CD4-positive, alpha-beta T cell treated with Interleukin-17A for 1 hour (primary cell): ENCODE results near the gene FMNL2.

Source experiments
- DNase-seq: peaks from one replicate; pipeline ENCODE4 v3.0.0-alpha.2; 2020

FMNL2 gene

DNA sequence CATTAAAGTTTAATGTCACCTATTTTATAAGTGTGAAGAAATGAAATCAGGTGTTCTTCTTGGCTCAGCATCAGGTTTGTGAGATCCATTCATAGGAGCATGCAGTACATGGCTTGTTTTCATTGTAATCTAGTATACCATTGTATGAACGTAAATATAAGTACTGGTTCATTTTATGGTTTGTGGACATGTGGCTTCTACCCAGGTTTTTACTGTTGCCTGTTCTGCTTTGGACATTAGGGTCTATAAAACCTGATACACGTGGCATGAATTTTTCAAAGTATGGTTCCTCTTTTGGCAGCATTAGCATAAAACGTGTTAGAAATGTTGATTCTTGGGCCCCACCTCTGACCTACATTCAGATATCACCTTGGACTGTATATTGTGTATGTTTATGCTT is 206.7 kb downstream of the FMNL2 start:
- DNase-seq: no peak

DNA sequence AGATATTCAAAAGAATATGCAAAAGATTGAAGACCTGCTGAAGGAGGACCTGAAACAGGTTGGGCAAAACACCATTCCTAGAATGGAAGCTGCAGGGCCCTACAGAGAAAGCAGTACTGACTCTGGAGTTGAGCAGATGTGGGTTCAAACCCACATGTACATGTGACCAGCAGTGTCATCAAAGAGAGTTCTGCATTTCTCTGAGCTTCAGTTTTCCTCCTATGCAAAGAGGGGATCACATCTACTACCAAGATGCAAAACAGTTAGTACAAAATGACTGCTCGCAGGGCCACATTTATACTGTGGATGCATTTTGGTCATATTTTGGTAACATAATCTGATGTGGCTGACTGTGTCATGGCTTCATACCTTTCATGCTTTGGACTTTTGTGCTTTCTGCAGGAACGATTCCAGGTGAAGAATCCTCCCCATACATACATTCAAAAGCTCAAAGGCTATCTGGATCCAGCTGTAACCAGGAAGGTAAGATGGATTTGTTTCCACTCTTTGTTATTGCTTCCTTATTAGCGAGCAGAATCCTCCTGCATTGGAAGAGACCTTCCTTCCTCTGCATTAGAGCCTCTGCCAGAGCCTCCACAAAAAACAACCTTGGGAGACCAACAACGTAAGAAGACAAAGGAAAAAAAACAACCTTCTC is 207.5 kb downstream of the FMNL2 start:
- no peak for DNase-seq

DNA sequence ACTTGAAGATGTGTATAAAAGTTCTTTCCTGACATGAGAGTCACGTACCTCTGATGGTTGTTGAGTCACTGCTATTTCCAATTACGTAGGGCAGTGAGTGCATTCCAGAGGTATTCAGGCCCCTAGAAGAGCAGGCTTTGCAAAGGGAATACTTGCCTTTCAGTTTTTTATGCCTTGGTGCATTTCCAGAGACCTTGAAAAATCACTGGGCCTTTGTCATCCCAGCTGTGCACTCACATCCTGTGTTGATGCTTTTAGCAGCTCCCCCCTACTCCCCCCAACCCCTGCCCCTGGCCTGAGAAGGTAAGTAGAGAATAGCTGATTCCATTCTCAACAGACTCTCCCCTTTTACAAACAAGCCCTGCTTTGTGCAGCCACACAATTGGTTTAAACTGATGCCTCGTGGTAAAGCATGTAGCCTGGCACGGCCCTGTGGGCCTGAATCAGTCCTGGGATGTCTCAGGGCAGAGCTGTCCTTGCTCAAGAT is 208.1 kb downstream of the FMNL2 start:
- no peak for DNase-seq

DNA sequence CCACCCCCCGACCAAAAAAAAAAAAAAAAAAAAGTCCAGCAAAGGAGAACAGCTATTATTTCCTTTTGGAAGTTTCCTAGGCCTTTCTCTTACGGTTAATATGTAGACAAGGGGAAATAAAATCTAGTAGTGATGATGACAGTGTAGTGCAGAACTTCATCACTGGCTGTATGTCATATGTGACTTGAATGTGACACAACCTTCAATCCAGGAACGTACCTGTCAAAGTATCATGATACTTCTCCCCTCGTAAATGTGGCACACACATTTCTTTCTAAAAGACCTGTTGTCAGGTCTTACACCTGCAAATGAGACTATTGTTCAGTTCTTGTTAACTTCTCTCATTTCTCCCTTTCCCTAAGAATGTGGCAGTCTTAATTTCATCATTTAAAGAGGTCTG is 208.7 kb downstream of the FMNL2 start:
- no peak for DNase-seq

DNA sequence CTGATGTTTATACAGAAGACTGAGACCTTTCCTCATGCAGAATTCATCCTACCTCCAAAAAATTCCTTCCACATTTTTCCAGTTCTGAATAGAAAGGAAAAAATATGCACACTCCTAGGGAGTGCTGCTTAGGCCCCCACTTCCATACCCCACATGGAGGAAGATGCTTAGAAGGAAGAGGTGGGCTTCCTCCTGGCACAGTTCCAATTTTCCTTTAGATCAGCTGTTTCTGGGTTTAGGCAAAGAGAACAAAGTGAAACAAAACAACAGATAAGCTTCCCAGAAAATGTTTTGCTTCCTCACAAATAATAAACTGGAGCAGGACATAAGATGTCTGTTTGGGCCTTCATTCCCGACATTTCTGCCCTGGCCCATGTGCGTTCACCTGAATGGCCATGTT is 209.7 kb downstream of the FMNL2 start:
- DNase-seq: no peak

DNA sequence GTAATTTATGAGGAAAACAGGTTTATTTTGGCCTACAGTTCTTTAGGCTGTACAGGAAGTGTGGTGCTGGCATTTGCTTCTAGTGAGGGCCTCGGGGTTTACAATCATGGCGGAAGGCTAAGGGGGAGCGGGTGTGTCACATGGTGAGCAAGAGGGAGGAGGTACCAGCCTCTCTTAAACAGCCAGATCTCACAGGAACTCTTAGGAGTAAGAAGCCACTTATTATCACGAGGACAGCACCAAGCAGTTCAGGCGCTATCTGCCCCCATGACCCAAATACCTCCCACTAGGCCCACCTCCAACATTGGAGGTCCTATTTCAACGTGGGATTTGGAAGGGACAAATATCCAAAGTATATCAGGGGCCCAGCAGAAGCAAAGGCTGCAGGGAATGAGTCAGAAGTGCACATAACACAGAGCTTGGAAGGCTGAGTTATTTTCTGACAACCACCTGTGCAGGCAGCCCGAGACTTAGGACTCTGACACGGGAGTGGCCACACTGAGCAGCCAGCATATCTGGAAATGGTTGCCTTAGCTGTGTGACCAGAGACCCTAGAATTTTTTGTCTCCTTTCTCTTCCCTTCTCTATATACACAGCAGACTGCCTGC is 211.4 kb downstream of the FMNL2 start:
- no peak for DNase-seq

DNA sequence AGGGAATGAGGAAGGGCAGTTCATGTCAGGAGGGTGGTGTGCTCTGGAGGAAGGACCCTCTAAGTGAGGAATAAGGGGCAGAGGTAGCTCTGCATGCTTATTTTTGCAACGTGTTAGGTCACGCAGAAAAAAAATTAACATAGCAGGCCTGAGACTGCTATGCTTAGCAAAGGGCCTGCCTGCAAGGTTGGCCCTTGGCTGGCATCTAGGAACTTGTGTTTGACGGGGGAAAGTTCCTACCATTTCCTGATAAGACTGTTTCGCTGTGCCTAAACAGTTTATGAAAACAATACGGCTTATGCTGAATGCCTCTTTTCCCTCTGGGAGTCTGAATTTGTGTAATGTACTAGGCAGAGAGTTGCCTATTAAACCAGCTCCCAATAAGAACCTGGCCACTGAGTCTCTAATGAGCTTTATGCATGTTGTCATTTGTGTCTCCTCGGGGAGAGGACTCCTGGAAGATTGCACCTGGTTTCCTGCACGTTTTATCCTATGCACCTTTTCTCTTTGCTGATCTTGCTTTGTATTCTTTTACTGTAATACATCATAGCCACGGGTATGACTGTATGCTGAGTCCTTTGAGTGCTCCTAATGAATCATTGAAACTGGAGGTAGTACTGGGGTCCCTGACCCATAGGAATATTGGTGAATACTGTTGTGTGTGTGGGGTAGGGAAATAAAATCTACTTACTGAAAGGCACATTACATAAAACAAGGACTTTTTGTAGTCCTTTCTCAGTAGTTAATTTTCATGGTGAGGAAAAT is 213.3 kb downstream of the FMNL2 start:
- DNase-seq: no peak

DNA sequence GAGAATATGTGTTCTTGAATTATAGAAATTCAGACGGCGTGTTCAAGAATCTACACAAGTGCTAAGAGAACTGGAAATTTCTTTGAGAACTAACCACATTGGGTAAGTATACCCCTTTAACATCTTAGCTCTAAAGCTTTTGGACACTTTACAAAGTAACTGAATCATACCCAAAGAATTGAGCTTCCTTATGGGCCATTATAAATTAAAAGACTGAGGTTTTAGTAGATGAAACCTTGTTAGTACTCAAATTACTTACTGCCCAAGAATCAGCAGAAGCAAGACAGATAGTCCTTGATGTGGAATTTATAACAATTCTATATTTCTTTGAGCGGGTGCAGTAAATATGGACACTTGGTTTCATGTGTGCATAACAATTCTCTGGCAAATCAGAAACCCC is 214.0 kb downstream of the FMNL2 start:
- no peak for DNase-seq

DNA sequence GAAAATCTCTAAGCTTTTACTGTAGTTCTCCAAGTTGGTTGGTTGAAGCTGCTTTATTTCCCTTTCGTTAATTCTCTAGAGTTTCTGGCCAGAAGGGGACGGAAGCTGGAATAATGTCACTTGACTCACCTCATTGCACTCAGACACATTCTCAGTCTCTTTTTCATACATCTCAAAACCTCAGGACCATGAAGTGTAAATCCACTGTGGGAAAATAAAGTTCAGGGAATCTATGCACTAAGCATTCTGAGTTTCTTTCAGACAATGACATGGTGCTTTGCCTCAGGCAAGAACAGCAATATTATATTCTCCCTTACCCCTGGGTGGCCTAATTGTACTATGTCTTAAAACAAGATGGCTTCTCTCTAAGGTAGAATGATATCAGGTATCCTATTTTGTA is 214.4 kb downstream of the FMNL2 start:
- no peak for DNase-seq

DNA sequence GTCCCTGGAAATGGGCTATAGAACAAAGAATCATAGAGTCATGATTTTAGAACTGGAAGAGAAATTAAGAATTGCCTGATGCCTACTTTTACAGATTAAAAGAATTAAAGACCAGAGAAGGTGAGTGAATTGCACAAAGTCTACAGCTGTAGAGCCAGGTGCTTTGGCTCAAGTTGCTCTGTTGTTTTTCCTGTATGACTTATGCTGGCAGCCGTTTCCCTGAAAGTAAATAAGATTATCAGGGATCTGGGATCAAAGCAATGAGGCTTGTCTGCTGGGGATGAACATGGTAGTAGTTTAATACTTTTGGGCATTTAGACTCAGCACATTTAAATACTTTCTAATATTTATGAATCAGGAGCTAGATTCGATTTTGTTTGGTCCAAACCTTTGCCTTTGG is 215.4 kb downstream of the FMNL2 start:
- DNase-seq: no peak

DNA sequence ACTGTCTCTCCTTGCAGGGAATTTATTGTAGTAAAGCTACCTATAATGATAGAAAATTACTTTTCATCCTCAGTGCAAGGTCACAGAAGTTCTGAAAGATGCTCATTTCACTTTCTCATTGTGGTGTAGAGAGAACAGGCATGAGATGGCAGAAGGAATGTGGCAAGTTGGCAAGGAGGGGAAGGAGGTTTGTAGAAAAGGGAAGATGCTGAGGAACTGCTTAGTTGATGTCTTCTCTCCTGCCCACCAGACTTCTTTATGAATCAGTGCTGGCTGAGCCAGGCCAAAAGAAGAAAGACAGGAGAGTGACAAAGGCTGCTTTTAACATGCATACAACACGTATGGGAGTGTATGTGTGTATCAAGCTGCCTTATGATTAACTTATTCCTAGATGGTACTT is 217.9 kb downstream of the FMNL2 start:
- DNase-seq: no peak

DNA sequence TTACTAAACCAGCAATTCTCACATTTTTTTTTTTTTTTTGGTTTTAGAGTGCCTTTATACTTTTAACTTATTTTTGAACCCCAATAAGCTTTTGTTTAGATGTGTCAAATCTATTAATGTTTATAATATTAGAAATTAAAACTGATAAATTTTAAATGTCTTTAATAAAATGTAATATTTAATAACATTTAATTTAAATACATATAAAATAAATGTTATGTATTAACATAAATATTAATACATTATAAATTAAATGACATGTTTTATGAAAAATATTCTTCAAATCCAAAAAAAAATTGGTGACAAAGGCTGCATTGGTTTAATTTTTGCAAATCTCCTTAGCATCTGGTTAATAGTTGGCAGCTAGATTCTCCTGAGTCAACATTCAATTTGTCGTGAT is 218.5 kb downstream of the FMNL2 start:
- no peak for DNase-seq

DNA sequence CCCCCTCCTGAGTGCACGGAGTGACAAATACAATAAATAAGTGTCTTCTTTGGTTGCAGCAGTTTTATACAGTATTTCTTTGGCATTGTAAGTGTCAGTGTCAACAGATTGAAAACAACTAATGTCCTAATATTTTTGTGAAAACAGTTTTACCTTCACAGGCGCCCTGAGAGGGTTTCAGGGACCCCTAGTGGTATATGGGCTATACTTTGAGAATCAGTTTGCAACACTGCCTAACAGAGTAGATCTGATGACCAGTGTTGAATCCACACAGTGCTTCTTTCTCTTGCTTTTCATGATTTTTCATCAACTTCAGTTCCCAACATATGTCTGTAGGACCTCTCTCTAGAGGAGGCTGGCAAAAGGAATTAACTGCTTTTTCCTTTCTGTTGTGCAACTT is 220.1 kb downstream of the FMNL2 start:
- no peak for DNase-seq

DNA sequence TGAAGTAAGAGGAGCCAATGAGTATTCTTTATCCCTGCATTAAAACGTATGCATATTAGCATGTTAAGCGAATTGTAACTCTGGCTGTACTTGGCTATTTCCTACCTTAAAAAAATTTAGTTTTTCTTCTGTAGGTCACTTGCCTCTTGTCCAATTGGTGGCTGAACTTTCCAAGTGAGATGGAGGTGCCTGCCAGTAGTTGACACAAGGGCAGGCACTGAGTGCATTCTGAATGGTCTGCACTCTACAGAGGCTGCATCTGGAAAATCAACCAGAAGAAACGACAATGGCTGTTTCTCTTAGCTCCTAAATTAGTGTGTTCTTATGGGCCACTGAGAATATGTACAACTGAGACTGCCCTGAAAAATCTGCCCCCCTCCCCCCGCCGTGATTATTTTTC is 221.5 kb downstream of the FMNL2 start:
- DNase-seq: no peak

DNA sequence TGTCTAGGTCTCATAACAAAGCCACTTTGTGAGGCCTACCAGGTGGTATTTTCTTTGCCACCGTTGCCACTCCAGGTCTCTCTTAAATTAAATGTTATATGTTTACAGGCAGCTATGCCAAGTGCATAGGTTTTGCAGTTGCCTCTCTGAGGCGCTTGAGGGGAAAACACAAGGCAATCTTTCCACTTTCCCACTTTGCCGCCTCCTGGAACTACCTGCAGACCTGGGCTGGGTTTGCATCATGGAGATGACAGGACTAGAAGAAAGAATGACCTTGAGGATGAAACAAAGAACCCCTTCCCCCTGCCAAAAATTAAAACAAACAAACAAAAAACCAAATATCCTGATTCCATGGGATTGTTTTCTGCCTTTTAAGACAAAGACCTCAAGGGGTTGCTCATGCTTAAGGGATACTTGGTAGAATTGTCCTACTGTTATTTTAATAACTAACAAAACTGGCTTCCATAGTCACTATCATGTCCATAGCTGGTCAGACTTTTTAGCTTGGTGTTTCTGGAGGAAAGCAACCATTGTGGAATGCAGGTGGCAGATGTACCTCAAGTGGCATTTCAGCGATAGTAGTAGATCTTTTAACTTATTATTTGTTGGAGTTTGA is 222.4 kb downstream of the FMNL2 start:
- DNase-seq: no peak

DNA sequence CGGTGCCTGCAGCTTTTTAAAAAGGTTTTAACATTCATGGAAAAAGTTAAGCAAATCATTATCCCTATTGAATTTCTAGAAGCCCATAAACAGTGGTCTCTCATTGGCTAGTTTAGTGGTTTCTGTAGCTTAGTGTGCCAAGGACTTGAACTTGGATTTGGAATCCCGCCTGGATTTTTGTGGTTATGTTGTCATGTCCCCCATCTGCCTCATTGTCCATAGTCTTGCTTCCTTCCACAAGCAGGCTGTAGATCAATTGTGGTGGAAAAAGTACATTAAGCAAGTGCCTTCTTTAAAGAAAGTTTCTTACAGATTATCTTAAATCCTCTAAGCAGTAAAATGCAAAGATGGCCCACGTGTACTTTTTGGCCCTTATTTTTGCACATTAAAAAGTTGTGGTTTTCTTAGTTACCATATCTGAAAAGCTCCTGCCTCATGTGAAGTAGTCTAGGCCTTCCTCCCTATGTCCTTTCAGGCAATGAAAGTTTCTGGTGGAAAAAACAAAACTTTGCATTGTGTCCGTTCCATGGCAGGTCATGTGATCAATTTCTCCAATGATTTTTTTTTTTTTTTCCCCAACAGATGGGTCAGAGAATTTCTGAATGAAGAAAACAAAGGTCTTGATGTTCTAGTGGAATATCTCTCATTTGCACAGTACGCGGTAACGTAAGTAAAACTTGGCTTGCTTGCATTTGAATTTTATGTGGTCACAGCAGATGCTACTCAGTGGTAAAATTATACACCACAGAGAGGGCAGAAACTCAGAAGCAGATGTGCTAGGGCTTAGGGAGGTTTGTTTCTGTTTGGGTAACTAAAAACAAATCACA is 223.4 kb downstream of the FMNL2 start:
- no peak for DNase-seq

DNA sequence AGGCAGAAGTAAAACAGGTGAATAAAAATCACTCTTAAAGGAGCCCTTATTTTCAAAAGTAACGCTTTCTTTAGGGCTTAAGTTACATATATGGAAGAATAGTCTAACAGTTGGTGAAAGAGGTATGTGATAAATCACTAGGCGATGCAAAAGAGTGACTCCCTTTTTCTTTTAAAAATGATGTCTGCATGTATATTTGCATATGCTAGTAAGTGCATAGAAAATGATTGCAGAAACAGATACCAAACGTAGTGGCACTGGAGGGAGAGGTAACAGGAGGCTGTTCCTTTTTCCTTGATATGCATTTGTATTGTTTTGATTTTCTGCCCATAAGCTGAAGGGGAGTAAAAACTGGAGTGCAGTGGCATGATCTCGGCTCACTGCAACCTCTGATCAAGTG is 224.0 kb downstream of the FMNL2 start:
- DNase-seq: no peak

DNA sequence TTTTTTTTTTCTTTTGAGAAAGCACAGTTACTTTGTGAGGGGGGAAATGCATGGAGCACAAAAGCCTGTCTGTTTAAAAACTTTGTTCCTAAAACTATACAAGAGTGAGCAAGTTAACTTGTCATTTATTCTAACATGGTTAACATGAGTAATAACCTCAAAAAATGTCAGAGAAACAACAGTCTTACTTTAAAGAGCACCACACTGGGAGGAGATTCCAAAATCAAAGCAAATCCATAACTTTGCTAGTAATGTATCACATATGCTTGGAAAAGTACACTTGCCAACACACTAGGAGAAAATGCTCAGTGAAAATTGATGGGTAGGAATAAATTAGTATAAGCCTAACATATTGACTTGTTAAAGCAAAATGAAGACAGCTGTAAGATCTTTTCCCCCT is 225.2 kb downstream of the FMNL2 start:
- no peak for DNase-seq

DNA sequence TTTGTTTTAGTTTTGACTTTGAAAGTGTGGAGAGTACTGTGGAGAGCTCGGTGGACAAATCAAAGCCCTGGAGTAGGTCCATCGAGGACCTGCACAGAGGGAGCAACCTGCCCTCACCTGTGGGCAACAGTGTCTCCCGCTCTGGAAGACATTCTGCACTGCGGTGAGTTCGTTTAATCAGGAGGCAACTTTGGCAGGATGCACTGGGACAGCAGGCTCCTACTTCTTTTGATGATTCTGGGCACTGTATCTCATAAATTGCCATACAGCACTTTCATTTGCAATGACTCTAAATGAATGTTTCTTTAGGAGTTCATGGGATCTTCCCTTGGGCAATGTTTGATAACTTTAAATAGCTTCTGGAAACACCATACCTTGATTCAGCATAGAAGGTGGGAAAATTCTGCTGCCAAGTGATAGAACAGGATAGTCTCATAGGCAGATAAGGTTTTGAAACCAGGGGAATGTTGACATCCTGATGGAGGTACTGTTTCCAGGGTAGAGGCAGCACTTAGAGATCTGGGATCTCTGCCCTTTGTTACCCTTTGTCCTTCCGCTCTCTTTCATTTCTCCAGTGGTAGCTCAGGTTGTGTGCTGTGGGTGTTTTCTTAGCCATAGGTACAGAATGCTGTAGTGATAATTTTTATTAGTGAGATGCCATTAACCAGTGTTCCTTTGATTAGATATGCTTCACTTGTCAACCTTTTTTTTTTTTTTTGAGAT is 226.1 kb downstream of the FMNL2 start:
- no peak for DNase-seq

DNA sequence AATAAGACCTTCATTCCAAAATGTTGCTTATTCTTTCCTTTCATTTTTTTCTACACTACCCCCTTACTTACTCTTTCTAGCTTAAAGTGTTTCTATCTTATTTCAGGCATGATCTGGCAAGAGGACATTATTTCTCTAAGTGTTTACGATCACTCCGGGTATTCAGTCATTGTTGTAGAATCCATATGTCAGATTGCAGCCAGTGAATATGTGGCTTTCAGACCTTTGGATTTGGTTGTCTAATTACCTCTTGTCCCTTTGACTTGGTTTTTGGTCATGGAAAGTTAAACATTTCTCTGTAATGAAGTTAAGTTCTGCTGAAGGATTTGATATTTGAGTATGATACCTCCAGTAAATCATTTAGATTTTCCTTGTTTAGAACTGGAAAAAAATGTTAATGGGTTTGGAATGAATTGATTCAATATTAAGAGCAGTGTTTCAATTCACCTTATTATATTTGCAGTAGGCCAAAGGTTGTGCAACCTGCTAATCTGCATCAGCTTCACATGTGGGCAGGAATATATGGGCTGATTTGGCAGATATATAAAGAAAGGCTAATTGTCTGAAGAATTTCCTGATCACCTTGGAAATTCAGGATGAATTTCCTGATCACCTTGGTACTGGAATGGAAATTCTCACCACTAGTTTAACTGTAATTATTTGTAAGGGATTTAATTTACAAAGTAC is 227.4 kb downstream of the FMNL2 start:
- DNase-seq: no peak

DNA sequence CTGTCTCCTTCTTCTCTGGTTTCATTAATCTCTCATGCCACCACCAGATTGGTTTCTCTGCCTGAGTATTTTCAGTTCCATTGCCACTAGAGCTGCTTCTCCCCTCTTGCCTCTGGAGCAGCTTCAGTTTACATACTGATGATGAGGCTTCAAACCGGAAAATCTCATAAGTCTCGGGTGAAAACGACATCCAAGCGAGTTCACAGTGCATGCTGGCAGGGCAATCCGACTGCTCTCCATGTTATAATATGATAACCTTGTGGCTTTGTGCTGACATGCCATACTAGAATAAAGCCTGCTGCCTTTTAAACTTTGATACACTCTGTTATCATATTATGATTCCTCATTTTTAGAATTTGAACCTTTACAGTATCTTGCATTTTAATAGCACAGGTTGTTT is 228.8 kb downstream of the FMNL2 start:
- DNase-seq: no peak
